HepG2 (cell line): ENCODE results near the gene ZNF213. TPM values are rescaled to one million over a fixed set of nuclear protein-coding genes. Genes with fewer than 3 reads are reported as not detected.

ENCODE experiments used
- ATAC-seq: fragments of 200-7000 bp; cut with Tn5 transposase; 3 replicates; pipeline ENCODE4 v1.9.1; 2020; ENCODE audit warnings: mild to moderate bottlenecking, moderate library complexity
- BruUV-seq: library from RNA; stranded (reverse); fragments of 400-500 nt; replicated peaks from 2 replicates; lab custom pipeline; 2021; lab: Mats Ljungman, UMichigan
- CTCF ChIA-PET: fragments of 300-600 bp; formaldehyde crosslinking; extraction: SDS; loops from one replicate; lab custom pipeline; 2021; ENCODE audit warnings: low total read pairs, inconsistent platforms, low intra/inter-chr PET ratio; lab: Yijun Ruan, JAX
- POLR2A ChIA-PET: fragments of 350-600 bp; sonication (Branson Sonifier 250); formaldehyde crosslinking; loops from one replicate; lab custom pipeline; 2020; ENCODE audit warnings: antibody characterized with exemption, inconsistent platforms; lab: Yijun Ruan, JAX
- DNase-seq: peaks from one replicate; pipeline ENCODE4 v3.0.0-alpha.2; 2015; ENCODE audit warnings: low spot score
- FAIRE-seq: peaks from 3 replicates; lab custom pipeline; 2011; peaks lifted over from hg19 to GRCh38; lab: Jason Lieb, UNC
- H2AFZ ChIP-seq: one replicate; pipeline ENCODE4 v1.6.1; 2011; ENCODE audit warnings: low read length, inconsistent platforms
- H3K27ac ChIP-seq: fragments of 300-600 bp; 3 replicates; pipeline ENCODE4 v1.8.0; 2011; ENCODE audit warnings: mixed run types, mild to moderate bottlenecking, mixed read lengths, low read length, inconsistent platforms; ENCODE audit not compliant: insufficient read depth; ENCODE audit errors: extremely low read length
- H3K27me3 ChIP-seq, 2 experiments: fragments of 200-600 bp in 1 of 2; 2 replicates in 1 of 2; 3 replicates in 1 of 2; pipeline versions ENCODE4 v1.6.0 to v1.8.0; 2011; ENCODE audit warnings: low read length in 2 of 2, mild to moderate bottlenecking in 2 of 2, moderate library complexity in 2 of 2, inconsistent platforms in 1 of 2; ENCODE audit not compliant: insufficient read depth in 2 of 2, control insufficient read depth in 1 of 2
- H3K36me3 ChIP-seq, 2 experiments: fragments of 200-600 bp in 1 of 2; replicated peaks in 1 of 2; 2 replicates in 1 of 2; 3 replicates in 1 of 2; pipeline versions ENCODE4 v1.5.1 to v1.8.0; 2011; ENCODE audit warnings: low read length in 2 of 2, inconsistent platforms in 1 of 2; ENCODE audit not compliant: insufficient read depth in 2 of 2, control insufficient read depth in 1 of 2
- H3K4me1 ChIP-seq: 2 replicates; pipeline ENCODE4 v1.5.1; 2012; ENCODE audit warnings: low read length, inconsistent platforms; ENCODE audit not compliant: insufficient read depth
- H3K4me2 ChIP-seq: 2 replicates; pipeline ENCODE4 v1.6.0; 2011; ENCODE audit warnings: low read depth, low read length, inconsistent platforms
- H3K4me3 ChIP-seq, 3 experiments: fragments of 200-600 bp in 1 of 3; sonication (generic), shearing (Covaris generic) in 1 of 3; replicated peaks in 1 of 3; 2 replicates each; pipeline ENCODE4 v1.5.1; 2011 to 2016; ENCODE audit warnings: low read length in 3 of 3, inconsistent platforms in 2 of 3, low read depth in 2 of 3, mild to moderate bottlenecking in 2 of 3, control low read depth in 1 of 3, mixed read lengths in 1 of 3; ENCODE audit not compliant: insufficient read depth in 1 of 3
- H3K79me2 ChIP-seq: one replicate; pipeline ENCODE4 v1.6.1; 2011; ENCODE audit warnings: low read length, inconsistent platforms; ENCODE audit not compliant: insufficient read depth
- H3K9ac ChIP-seq: 2 replicates; pipeline ENCODE4 v1.6.0; 2011; ENCODE audit warnings: mild to moderate bottlenecking, low read depth, low read length, inconsistent platforms; ENCODE audit not compliant: insufficient read depth
- H3K9me3 ChIP-seq: 2 replicates; pipeline ENCODE4 v1.5.1; 2012; ENCODE audit warnings: mild to moderate bottlenecking, low read length
- H4K20me1 ChIP-seq: 2 replicates; pipeline ENCODE4 v1.6.0; 2011; ENCODE audit warnings: inconsistent platforms, mild to moderate bottlenecking, low read length, moderate library complexity; ENCODE audit not compliant: insufficient read depth
- AFF4 ChIP-seq: sonication (generic); formaldehyde crosslinking; IDR thresholded peaks from 2 replicates; pipeline ENCODE4 v1.4.0; 2020; ENCODE audit warnings: missing genetic modification reagents
- AGO1 ChIP-seq: fragments of 200-400 bp; formaldehyde crosslinking; IDR thresholded peaks from 2 replicates; pipeline ENCODE4 v1.6.1; 2017; ENCODE audit warnings: mild to moderate bottlenecking, low read depth, low read length, moderate library complexity; ENCODE audit not compliant: poor library complexity, severe bottlenecking
- GABPA ChIP-seq, 2 experiments: IDR thresholded peaks; 2 replicates each; pipeline ENCODE4 v1.6.1; 2011 to 2016; ENCODE audit warnings: low read depth in 2 of 2, low read length in 1 of 2, missing biosample characterization in 1 of 2, missing genetic modification characterization in 1 of 2
- GLMP ChIP-seq: sonication (generic); formaldehyde crosslinking; IDR thresholded peaks from 2 replicates; pipeline ENCODE4 v1.9.0; 2021; ENCODE audit warnings: missing genetic modification reagents, mild to moderate bottlenecking, borderline replicate concordance
- HDAC2 ChIP-seq: sonication (generic); formaldehyde crosslinking; IDR thresholded peaks from 2 replicates; pipeline ENCODE4 v1.4.0; 2020; ENCODE audit warnings: missing genetic modification reagents
- IRF1 ChIP-seq: sonication (generic); formaldehyde crosslinking; IDR thresholded peaks from 2 replicates; pipeline ENCODE4 v1.4.0; 2020; ENCODE audit warnings: low read depth, mild to moderate bottlenecking, missing genetic modification reagents
- NKX3-1 ChIP-seq: sonication (generic); formaldehyde crosslinking; IDR thresholded peaks from 2 replicates; pipeline ENCODE4 v1.5.0; 2020; ENCODE audit warnings: missing genetic modification reagents
- SRY ChIP-seq: sonication (generic); formaldehyde crosslinking; IDR thresholded peaks from 2 replicates; pipeline ENCODE4 v1.8.0; 2022; ENCODE audit warnings: mild to moderate bottlenecking, missing genetic modification reagents
- STAT5B ChIP-seq: sonication (generic); formaldehyde crosslinking; IDR thresholded peaks from 2 replicates; pipeline ENCODE4 v1.4.0; 2020; ENCODE audit warnings: missing genetic modification reagents
- SUZ12 ChIP-seq: fragments of 150-350 bp; IDR thresholded peaks from 2 replicates; pipeline ENCODE4 v1.6.1; 2014; ENCODE audit warnings: low read depth, low read length
- ZNF430 ChIP-seq: sonication (generic); formaldehyde crosslinking; IDR thresholded peaks from 2 replicates; pipeline ENCODE4 v1.9.0; 2021; ENCODE audit warnings: mild to moderate bottlenecking, missing genetic modification reagents
- ZNF543 ChIP-seq: sonication (generic); formaldehyde crosslinking; IDR thresholded peaks from 2 replicates; pipeline ENCODE4 v1.4.0; 2020; ENCODE audit warnings: mild to moderate bottlenecking, missing genetic modification reagents
- ZNF619 ChIP-seq: sonication (generic); formaldehyde crosslinking; IDR thresholded peaks from 2 replicates; pipeline ENCODE4 v1.4.0; 2020; ENCODE audit warnings: mild to moderate bottlenecking, missing genetic modification reagents
- ZNF674 ChIP-seq: sonication (generic); formaldehyde crosslinking; IDR thresholded peaks from 2 replicates; pipeline ENCODE4 v1.5.0; 2020; ENCODE audit warnings: low read depth, mild to moderate bottlenecking, missing genetic modification reagents
- ZNF777 ChIP-seq: sonication (generic); formaldehyde crosslinking; IDR thresholded peaks from 2 replicates; pipeline ENCODE4 v1.4.0; 2020; ENCODE audit warnings: missing genetic modification reagents
- ZSCAN25 ChIP-seq: sonication (generic); formaldehyde crosslinking; IDR thresholded peaks from 2 replicates; pipeline ENCODE4 v1.8.0; 2022; ENCODE audit warnings: mild to moderate bottlenecking, missing genetic modification reagents
- WGBS: methylation state at CpG from one replicate; pipeline ENCODE4 v1.1.6; 2017; ENCODE audit warnings: low lambda C conversion rate; 5-methylcytosine and 5-hydroxymethylcytosine counted together
- in situ Hi-C: cut with HindIII; loops from 2 replicates; pipeline ENCODE4 v1.10.0; 2017; ENCODE audit warnings: low pct_unique_long_range_greater_than_20kb; ENCODE audit not compliant: extremely low pct_ligation_motif_present
- intact Hi-C: fragments of 100-400 bp; cut with micrococcal nuclease; formaldehyde crosslinking; loops from one replicate; pipeline ENCODE4 v1.10.0; 2022; ENCODE audit not compliant: unreplicated experiment
- polyA plus RNA-seq, 8 experiments: library from polyadenylated mRNA; depleted of rRNA in 3 of 8; stranded (reverse) in 7 of 8; unstranded in 1 of 8; fragments of >200 nt; fragmentation: Illumina TruSeq in 4 of 8; extraction: Trizol in 4 of 8; gene quantifications; 2 replicates each; pipeline versions ENCODE4 v1.2.1 to v1.2.3, GENCODE V29; 2011 to 2016; ENCODE audit warnings: low read depth in 4 of 8, missing spikeins in 1 of 8, mixed read lengths in 1 of 8; ENCODE audit not compliant: insufficient read depth in 1 of 8
- total RNA-seq, 5 experiments: library from RNA; depleted of rRNA; stranded (reverse); fragments of >200 nt; fragmentation: Illumina TruSeq; extraction: Trizol; gene quantifications; 2 replicates each; pipeline ENCODE4 v1.2.3, GENCODE V29; 2016; ENCODE audit warnings: low read depth in 1 of 5

Gene ZNF213
- total and polyA plus RNA-seq, 2 of the 13 experiments (the other 11 are each of a cell fraction or from before 2014, with no cell fraction given): 0.59 to 0.97 TPM

- TF ChIP-seq ZSCAN25 (CRISPR knock-in tag): peak; percentile 51; the same call in 1 of the 2 replicates
- peak; percentile 27 for TF ChIP-seq AGO1
These were observed 22.6 kb downstream of the ZNF213 start (continued) for GRCh38 chr16:3157229-3158025.

GRCh38 chr16:3158026-3158509, 23.2 kb downstream of the ZNF213 start:
- POLR2A ChIA-PET: interaction anchor here (0.9 to 5.1 kb wide), 19 partner anchors 8 to 243 kb away, joined by 3 to 51 read pairs (median 5); partner anchors contain the start of genes OR1F1, TNFRSF12A, ZNF174 and ZNF213
- Histone ChIP-seq H3K79me2 (no peaks in the 10 kb centered on the region), H3K9me3 (no peaks in the 10 kb centered on the region), H4K20me1 (no peaks in the 10 kb centered on the region), H3K4me1 (peaks cover 39% of the 10 kb centered on the region), H3K27ac (peak overlapping the region; percentile 63), H3K4me2 (peak overlapping the region; percentile 94), H3K4me3 (peak overlapping the region; percentile 68 to 87 (median 81)), H3K9ac (peak overlapping the region; percentile 78), H2AFZ (peak overlapping the region; percentile 37), H3K27me3 (no peaks in the 10 kb centered on the region; a peak in 1 of 5 replicates), H3K36me3 (no peaks in the 10 kb centered on the region)
- intact Hi-C loops: no loop called here
- WGBS: 3% methylated on average over 15 of the region's 27 CpGs
- ATAC-seq (peak; percentile 31), FAIRE-seq (no peak), DNase-seq (no peak)
- in situ Hi-C loops: no loop called here
- BruUV-seq: no TSS peak
- CTCF ChIA-PET: no interaction called here
- TF ChIP-seq ZNF543 (CRISPR knock-in tag) (no peak), STAT5B (CRISPR knock-in tag) (no peak), ZNF619 (CRISPR knock-in tag) (no peak), ZNF430 (CRISPR knock-in tag) (0 out of 2 replicates have a peak, but pooled peaks have one; percentile 38), HDAC2 (0 out of 2 replicates have a peak, but pooled peaks have one; percentile 0), SRY (CRISPR knock-in tag) (0 out of 2 replicates have a peak, but pooled peaks have one; percentile 30), SUZ12 (no peak), ZNF777 (CRISPR knock-in tag) (peak; percentile 10; the same call in 1 of the 2 replicates), IRF1 (CRISPR knock-in tag) (no peak; the same call in 1 of the 2 replicates), ZNF674 (peak; percentile 79; the same call in 1 of the 2 replicates), NKX3-1 (no peak), GABPA (IDR thresholded peaks at IDR 0.05; ENCODE audit: low read depth, low read length) (no peak), GABPA (CRISPR knock-in tag; IDR thresholded peaks at IDR 0.05; ENCODE audit: low read depth) (0 out of 2 replicates have a peak, but pooled peaks have one; percentile 7), AFF4 (CRISPR knock-in tag) (no peak), GLMP (CRISPR knock-in tag) (no peak)
